ENCODE results near the gene NUBP2.
"Not testable (repeated sequence)": the region's sequence is repeated elsewhere in the genome, so short reads cannot be mapped to it uniquely, and the experiment has no call there.

Gene NUBP2

DNA sequence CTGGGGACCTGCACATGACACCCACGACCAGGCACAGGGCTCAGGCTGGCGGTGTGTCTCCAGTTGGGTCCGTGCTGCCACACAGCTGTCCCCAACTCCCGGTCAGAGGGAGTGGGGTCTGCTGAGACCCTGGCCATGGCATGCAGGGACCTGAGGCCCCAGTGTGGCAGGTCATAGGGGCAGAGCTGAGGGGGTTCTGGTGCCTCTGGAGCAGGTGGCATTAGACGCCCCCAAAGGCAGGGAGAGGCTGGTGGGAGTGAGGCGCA, 4.2 kb downstream of the NUBP2 start:
- DNase-seq = no peak

DNA sequence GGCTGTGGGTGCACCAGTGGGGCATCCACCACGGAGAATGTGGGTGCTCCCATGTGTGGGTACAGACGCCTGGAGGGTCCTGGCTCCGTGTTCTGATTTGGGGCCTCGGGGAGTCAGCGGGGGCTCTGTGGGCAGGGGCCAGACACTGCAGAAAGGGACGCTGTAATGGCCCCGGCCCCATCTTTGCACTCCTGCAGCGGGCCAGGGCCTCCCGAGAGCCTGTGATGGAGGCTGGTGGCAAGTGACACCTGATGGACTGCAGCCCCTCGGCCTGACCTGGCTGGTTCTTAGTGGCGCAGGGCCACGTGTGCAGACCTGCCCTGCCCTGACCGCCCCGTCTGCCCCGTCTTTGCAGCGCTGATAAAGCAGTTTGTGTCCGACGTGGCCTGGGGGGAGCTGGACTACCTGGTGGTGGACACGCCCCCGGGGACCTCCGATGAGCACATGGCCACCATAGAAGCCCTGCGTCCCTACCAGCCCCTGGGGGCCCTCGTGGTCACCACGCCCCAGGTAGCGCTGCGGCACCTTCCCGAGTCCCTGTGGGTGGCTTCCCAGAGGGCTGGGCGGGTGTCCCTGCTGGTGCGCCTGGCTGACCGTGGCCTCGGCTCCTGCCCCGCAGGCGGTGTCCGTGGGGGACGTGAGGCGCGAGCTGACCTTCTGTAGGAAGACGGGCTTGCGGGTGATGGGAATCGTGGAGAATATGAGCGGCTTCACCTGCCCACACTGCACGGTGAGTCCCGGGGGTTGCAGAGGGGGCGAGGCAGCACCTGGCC, 4.7 kb downstream of the NUBP2 start:
- DNase-seq = no peak

DNA sequence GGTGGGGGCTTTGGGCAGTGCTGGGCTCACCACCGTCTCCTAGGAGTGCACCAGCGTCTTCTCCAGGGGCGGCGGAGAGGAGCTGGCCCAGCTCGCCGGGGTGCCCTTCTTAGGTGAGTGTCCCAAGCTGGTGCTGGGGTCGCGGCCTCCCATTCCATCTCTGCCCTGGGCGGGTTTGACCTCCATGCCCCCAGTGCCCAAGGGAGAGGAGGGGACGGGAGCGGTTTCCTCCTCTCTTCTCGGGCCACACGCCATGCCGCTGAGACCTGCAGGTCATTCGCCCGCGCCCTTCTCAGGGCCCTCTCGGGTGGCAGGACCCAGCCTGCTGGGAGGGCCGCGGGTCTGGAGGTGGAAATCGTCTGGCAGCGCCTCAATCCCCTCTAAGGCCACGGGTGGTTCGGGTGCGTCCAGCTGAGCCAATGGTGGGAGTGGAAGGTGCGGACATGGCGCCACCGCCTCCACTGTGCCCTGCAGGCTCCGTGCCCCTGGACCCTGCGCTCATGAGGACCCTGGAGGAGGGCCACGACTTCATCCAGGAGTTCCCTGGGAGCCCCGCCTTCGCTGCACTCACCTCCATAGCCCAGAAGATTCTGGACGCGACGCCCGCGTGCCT, 5.4 kb downstream of the NUBP2 start:
- DNase-seq = no peak

DNA sequence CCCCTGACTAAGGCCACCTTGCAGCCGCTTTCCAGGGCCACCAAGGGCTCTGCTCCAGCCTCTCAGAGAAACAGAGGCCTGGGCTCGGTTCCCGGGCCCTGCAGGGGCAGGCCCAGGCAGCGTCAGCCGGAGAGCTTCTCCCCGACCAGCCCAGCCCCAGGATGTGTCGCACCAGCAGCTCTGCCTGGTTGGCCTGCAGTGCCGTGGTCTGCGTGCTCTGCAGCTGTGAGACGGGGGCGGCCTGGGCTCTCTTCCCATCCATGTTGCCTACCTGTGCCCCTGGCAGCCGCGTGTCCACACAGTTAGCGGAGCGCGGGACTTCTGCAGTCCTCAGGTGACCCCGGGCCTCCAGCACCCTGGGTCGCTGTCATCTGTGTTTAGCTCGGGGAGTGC, 5.9 kb downstream of the NUBP2 start:
- DNase-seq = no peak

DNA sequence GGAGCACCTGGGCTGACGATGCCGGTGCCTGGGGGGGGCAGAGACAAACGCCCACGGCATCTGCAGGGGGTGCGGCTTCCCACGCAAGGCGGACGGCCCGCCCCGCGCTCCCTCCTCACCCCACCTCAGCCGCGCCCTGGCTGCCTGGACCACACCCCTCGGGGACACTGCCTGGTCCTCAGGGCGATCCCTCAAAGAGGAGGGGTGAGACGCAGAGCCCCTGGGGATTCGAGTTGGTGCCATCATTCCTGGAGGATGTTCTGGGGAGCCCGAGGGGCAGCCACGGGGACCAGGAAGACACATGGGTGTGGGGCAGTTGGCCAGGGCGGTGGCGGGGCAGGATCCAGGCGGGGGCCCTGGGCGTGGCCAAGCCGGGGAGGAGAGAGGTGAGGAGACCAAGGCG, 6.9 kb downstream of the NUBP2 start:
- DNase-seq = no peak

DNA sequence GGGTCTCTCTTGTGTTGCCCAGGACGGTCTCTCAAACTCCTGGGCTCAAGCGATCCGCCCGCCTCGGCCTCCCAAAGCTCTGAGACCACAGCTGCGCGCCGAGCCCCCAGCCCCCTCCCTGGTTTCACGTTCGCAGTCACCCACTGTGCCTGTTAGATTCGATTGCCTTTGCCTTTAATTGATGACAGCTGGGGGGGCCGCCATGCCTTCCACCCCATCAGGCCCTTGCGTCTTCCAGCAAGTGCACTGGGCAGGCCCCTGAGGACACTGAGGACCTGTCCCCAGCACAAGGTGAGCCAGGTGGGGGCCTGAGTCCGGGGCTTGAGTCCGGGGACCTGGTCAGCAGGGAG, 7.5 kb downstream of the NUBP2 start:
- DNase-seq = no peak

DNA sequence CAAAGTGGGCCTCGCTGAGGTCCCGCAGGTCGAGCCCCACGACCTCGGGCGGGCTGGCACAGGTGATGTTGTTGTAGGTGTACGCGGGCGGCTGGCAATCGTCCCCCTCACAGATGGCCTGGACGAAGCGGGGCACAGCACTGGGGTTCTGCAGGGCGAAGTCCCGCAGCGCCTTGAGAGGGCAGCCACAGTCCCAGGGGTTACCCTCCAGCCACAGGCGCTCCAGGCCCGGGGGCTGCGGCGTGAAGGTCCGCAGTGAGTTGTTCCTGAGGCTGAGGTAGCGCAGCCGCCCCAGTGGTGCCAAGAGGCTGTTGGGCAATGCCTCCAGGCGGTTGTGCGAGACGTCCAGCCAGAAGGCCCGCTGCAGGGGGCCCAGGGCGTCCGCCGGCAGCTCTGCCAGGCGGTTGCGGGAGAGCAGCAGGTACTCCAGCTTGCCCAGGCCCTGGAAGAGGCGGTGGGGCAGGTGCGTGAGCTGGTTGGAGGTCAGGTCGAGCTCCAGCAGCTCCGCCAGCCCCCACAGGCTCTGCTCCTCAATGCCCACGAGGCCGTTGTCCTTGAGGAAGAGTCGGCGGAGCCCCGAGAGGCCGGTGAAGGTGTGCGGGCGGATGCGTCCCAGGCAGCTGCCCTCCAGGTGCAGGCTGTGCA, 8.0 kb downstream of the NUBP2 start:
- DNase-seq = no peak

DNA sequence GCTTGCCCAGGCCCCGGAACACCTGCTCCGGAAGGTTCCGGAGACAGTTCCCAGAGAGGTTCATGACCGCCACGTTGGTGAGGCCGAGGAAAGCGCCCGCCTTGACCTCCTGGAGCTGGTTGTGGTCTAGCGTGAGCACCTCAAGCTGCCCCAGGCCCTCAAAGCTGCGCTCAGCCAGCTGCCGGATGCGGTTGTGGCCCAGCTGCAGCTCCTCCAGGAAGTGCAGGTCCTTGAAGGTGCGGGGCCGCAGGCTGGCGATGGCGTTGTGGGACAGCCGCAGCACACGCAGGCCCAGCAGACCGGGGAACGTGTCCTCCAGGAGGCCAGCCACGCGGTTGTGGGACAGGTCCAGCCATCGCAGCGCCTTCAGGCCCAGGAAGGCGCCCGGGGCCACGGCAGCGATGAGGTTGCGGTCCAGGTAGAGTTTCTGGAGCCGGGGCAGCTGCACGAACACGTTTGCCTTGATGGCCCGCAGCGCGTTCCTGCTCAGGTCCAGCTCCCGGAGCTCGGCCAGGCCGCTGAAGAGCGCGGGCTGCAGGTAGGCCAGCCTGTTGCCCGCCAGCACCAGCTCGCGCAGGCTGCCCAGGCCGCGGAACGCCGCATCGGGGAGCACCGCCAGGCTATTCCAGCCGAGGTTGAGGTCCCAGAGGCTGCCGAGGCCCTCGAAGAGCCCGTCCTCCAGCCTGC, 8.6 kb downstream of the NUBP2 start:
- DNase-seq = no peak

DNA sequence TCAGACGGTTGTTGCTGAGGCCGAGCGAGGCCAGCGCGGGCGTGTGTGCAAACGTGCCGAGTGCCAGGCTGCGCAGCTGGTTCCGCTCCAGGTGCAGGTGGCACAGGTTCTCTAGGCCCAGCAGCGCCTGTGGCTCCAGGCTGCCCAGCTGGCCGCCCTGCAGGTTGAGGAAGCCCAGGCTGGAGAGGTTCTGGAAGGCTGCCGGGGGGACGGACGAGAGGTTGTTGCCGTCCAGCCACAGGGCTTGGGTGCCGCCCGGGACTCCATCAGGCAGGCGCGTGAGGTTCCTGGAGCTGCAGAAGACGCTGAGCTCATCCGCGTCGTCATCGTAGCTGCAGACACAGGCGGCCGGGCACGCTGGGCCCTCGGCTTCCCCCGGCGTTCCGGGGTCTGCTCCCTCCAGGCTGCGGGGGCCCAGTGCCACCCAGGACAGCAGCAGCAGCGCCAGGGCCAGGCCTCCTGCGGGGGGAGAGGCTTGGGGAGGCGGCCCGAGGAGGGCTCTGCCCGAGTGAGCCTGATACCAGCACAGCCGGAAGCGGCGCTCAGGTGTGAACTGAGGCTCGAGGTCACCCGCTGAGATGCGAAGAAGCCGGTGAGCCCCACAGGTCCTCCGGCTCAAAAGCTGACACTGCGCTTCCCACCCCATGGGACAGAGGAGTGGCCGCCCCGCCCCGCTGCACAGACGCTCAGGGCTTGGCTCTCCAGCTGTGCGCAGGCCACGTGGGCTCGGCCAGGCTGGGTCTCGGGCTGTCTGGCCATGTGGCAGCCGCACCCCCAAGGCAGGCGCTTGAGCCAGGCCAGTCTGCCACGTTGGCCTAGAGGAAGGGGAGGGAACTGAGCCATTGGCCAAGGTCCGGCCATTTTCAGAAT, 9.4 kb downstream of the NUBP2 start:
- no peak for DNase-seq

DNA sequence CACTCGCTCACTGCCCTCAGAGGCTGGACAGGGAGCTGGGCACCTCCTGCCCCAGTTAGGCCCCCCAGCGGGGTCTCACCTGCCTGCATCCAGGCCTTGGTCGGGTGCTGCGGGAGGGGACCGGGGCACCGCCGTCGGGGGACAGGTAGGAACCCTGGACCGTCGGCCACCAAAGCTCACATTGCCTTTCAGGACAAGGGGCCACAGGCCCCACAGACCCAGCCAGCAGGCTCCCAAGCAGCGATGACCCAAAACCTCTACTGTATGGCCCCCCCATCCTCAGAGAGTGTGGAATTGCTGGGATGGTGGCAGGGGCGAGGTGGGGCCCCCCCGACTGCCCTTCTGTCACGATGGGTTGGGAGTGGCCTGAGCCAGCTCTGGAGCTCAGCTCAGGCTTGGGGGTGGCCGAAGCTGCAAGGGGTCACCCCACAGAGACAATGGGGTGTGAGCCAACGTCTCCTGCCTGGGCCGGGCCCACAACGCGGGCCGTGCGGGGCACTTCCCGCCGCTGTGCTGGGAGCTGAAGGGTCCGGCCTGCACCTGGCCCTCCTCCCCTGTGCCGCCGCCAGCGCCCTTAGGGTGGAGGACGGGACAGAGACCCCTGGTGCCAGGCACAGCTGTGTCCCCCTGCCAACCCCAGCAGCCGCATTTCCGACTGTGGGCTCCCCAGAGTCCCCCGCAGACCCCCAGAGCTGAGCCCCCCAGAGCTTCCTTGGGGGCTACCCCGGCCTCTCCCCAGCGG, 10.2 kb downstream of the NUBP2 start:
- DNase-seq = no peak

DNA sequence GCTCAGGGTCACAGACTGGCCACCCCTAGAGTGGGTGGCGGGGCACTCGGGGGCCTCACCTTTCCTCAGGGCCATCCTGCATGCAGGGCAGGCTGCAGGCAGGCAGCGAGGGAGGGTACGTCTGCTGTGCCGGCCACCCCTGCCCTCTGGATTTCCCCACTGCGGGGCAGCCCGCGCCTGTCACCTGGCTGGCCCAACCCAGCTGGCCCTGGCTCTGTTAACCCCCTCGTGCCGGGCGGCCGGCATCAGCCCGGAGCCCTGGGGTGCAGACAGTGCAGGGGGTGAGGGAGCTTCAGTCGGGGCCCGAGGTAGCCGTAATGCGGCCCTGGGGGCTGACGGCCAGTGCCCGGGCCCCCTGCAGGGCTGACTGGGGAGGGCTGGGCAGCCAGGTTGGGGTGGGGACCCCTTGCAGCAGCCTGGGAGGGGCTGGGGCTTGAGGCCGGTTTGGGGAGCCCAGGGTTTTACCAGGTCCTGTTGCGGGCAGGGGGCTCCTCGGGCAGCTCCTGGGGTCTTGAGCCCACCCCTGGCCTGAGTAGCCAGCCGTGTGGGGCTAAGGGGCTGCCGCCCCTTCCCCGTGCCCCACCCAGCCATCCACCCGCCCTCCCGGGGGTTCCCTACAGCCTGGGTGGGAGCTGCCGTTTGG, 10.9 kb downstream of the NUBP2 start, which contains the start of gene IGFALS:
TSS of gene IGFALS (minus strand) at position 128 of the 643 bp plus-strand sequence. CDS start at position 75, 53 bp downstream.
- no peak for DNase-seq

DNA sequence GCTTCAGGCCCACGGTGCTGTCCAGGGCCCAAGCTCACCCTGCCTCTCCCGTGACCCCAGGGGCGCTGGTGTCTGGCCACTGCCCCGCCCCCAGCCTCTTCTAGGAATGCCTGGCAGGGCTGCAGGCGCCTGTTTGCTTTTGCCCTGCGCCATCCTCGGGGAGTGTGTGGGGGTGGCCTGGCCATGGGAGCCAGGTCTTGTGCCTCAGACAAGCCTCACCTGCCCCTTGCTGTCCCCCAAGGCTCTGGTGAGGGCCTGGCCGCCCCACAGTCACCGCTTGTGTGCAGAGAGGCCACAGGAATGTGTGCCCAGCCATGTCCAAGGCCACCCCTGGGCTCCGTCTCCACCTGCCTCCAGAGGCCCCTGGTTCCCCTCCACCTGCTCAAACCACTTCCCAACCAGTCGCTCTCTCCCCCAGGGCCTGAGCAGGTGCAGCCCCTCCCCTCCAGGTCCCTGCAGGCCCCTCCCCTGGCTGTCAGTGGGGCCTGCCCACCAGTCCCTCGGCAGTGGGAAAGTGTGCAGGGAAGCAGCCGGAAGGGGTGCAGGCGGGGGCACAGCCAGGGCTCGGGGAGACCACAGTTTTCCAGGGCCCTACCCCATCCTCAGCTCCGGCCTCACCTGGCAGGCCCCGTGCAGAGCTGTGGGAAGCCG, 11.6 kb downstream of the NUBP2 start:
- DNase-seq = no peak

DNA sequence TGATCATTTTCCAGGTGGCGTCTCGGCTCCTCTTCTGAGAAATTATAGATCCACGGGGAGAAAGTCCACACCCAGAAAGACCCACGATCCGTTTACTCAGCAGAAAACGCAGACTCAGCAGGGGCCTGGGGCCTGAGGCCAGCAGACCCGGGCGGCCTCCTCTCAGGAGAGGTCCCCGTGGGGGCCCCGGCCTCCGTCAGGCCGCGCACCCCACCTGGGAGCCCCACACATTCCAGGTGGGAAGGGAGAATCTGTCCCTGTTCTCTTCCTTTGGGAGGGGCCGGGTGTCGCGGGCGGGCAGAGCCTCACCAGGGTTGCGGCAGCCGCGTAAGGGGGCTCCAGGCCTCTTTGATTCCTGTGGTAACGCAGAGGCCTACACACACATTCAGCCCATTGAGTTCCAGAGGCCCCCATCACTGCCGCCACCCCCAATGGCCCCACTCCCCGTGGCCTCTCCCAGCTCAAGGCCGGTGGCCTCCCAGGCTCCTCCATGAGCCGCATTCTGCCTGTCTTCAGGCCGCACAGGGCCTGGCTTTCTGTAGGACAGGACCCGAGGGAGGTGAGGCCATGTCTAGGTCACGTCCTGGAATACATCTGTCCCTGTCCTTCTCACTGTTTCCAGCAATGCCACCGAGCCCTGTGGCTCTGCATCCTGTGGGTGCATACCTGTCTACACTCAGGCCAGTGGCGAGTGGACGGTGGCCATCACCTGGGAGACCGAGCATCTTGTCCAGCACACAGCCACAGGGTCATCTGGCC, 12.3 kb downstream of the NUBP2 start:
- DNase-seq = no peak

DNA sequence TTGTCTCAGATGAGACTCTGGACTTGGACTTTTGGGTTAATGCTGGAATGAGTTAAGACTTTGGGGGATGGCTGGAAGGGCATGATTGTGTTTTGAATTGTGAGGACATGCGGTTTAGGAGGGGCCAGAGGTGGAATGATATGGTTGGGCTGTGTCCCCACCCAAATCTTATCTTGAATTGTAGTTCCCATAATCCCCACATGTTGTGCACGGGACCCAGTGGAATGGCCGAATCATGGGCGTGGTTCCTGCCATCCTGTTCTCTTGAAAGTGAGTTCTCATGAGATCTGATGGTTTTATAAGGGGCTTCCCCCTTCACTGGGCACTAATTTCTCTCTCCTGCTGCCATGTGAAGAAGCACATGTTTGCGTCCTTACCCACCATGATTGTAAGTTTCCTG, 16.5 kb downstream of the NUBP2 start:
- not testable (repeated sequence) for DNase-seq

DNA sequence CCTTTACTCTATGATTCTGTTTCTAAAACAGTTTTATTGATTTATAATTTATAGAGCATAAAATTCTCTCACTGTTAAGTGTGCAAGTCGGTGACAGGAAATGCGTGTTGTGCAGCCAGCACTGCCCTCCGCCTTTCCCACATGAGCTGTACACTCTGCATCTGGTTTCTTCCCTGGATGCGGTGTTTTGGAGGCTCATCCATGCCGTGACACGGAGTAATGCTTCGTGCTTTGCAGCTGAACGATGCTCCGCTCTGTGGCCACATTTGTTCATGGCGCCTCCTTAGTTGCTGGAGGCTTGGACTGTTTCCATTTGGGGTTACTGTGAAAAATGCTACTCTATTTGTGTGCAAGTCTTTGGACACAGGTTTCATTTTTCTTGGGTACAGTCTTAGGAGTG, 17.9 kb downstream of the NUBP2 start:
- DNase-seq = no peak

DNA sequence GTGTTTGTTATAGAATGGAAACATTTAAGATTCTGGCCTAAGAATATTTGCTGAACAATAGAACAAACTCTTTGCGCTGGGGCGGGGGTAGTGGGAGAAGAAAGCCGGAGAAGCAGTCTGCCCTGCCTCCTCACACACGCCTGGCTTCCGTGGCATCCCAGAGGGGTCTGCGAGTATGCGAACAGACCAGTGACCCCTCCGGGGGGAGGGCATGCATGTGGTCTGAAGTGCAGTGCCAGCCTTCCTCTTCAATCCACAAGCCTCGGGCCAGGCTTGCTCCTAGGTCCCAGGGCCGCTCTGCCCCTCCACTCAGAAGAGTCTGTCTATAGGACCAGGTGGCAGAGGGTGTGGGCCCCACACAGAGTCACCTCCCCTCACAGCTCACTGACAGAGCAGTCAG, 24.9 kb downstream of the NUBP2 start:
- no peak for DNase-seq

DNA sequence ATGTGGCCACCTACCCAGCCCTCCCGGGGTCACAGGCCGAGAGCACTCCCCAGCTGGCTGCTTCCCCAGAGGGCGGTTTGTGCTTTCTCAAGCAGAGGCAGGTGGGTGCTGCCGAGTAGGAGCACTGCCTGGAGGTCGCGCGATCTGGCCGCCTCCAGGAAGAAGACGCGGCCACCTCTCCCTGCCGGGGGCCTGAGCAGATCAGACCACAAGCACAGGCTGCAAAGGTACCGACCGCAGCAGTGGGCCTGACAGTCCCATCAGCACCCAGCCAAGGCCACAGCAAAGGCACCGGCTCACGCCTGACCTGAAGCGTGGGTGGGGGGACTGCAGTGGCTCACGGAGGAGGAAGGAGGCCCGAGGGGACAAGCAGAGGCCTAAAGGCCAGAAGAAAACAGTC, 25.9 kb downstream of the NUBP2 start:
- DNase-seq = no peak

DNA sequence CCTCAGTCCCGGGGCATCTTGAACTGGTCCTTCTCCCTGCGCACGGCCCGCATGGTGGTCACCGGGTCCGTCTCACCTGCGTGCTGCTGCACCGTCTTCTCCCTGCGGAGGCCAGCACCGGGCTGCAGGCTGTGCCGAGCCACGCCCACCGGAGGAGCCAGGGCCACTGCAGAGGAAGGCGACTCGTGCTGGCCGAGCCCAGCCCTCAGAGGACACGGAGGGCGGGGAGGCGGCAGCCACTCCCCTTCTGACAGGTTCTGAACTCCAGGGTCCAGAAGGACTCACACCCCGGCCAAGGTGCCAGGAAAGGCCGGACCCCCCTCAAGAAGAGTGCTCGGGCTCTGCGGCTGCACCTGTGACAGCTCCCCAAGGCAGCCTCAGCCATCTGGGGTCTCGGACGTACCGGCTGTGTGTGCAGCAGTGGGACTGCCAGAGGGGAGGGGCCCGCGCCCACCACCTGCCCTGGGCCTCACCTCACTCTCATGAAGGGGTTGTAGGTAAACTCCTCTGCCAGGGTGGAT, 26.6 kb downstream of the NUBP2 start:
- no peak for DNase-seq

DNA sequence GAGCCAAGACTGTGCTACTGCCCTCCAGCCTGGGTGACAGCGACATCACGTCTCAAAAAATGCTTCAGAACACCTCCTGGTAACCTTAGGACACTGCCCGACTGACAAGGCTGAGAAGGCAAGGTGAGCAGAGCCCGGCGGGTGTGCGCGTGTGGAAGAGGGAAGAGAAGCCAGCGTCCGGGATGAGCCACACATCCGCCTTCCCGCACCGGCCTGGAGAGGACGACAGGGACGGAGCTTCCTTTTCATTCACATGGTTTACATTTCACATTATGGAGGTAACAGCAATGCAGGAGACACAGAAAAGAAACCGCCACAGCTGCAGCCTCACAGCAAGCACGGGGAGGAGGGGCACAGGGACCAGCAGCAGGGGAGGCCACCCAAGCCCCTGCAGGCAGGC, 27.3 kb downstream of the NUBP2 start:
- DNase-seq = no peak

DNA sequence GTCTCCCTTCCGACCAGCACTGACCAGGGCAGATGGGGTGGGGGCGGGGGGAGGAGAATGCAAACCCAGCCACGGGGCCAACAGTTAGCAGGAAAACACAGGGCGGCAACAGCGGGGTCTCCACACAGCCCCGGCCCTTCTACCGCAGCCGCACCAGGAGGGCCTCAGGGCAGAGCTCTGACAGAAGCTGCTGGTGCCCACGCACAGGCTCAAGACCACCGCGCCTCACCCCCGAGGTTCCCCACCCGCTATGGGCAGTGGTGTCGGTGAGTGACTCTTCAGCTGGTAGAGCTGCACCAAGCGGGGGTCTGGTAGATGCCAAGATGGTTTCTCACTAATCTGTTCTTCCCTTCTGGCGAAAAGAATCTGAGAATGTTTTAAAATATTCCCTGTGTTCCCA, 27.8 kb downstream of the NUBP2 start:
- no peak for DNase-seq
